COLO668 (cell line): ENCODE data around the gene TSPAN10.
A peak's percentile ranks its signal among the peaks of the same experiment; 100 is the strongest.

Experiments used
- DNase-seq: peaks from one replicate; lab custom pipeline; 2025; ENCODE audit not compliant: unreplicated experiment; lab: John Stamatoyannopoulos, UW

The TSPAN10 gene

DNA sequence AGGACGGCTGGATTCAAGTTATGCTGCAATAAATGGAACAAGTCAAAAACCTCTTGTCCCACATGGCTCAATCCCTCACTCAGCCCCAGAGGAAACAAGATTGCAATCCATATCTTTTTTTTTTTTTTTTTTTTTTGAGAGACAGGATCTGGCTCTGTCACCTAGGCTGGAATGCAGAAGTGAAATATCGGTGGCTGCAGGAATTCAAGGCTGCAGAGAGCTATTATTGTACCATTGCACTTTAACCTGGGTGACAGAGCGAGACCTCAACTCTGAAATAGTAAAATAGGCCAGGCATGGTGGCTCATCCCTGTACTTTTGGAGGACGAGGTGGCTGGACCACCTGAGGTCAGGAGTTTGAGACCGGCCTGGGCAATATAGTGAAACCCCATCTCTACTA is 22.0 kb downstream of the TSPAN10 start:
- no peak for DNase-seq

DNA sequence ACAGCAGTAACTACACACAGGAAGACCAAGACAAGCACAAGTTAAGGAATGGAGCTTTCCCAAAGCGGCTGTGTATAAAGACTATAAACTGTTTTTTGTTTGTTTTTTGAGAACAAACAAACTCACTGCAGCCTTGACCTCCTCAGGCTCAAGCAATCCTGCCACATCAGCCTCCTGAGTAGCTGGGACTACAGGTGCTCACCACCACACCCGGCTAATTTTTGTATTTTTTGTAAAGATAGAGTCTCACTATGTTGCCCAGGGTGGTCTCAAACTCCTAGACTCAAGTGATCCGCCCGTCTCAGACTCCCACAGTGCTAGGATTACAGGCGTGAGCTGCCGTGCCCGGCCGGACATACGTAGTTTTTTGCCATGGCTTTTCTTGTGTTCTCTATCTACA is 23.4 kb downstream of the TSPAN10 start:
- no peak for DNase-seq

DNA sequence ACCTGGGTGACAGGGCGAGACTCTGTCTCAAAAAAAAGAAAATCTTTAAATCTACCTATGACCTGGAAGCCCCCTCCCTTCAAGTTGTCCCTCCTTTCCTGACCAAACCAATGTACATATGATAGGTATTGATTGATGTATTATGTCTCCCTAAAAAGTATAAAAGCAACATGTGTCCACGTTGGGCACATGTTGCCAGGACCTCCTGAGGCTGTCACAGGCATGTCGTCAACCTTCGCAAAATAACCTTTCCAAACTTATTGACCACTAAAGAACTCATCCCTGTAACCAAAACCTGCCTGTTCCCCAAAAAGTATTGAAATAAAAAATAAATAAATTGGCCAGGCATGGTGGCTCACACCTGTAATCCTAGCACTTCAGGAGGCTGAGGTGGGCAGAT is 25.0 kb downstream of the TSPAN10 start:
- DNase-seq: no peak

DNA sequence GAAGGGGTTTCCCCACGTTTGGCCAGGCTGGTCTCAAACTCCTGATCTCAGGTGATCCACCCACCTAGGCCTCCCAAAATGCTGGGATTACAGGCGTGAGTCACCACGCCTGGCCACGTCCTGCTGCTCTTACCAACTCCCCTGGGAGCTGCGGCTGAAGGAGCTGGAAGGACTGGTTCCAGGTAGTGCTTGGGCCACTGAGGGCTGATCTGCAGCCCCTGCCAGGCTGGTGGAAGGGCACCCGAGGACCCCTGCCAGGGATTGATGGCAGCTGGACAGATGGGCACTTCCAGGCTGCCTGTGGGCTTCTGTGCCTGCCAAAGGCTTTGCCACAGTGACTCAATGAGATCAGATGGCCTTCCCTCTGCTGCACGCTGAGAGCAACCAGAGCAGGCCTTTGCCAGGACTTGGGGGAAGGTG is 27.1 kb downstream of the TSPAN10 start:
- no peak for DNase-seq

DNA sequence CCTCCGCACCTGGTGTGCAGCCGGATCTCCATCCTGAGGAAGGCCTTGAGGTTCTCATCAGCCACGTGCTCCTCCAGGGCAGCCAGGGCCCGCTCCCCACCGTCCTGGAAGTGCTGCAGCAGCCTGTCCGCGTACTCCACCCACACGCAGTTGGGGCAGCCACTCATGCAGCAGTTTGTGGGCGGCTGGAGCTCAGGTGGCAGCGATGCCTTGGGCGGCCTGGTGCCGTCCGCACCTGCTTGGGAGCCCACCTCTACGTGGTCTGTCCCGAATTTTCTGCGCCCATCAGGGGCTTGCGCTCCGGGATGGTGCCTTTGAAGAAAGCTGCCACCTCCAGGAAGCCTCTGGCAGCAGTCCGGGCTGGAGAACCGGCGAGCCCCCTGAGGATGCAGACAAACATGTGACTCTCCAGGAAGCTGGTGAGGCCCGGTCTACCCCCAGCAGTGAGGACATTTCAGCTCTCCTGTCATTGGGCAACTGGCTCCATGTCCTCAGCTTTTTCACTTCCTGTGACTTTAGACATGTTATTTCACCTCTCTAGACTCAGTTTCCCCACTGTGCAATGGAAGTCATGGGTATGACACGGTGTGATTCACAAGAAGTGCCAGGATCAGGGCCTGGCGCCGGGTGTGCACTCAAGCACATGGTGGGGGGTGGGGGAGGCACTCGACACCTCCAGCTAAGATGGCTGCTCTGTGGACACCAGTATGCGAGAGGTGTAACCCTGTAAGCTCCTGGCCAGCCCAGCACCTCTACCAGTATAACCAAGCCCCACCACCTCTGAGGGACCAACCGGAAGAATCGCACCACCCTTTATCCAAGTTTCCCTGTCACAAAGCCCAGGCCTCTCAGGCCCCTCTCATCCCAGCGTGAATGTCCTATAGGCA is 28.5 kb downstream of the TSPAN10 start:
- DNase-seq: peak; percentile 29

DNA sequence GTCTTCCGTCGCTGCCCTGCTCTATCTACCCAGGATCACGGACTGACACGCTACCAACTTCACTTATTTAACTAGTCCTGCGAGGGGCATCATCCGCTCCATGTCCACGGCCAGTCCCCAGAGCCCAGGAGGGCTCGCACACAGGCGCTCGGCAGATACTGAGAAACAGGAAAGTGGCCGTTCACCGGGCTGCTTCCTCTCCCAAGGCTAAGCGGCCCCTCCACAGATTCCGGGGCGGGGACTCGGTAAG is 29.0 kb downstream of the TSPAN10 start:
- DNase-seq: peak; percentile 47

DNA sequence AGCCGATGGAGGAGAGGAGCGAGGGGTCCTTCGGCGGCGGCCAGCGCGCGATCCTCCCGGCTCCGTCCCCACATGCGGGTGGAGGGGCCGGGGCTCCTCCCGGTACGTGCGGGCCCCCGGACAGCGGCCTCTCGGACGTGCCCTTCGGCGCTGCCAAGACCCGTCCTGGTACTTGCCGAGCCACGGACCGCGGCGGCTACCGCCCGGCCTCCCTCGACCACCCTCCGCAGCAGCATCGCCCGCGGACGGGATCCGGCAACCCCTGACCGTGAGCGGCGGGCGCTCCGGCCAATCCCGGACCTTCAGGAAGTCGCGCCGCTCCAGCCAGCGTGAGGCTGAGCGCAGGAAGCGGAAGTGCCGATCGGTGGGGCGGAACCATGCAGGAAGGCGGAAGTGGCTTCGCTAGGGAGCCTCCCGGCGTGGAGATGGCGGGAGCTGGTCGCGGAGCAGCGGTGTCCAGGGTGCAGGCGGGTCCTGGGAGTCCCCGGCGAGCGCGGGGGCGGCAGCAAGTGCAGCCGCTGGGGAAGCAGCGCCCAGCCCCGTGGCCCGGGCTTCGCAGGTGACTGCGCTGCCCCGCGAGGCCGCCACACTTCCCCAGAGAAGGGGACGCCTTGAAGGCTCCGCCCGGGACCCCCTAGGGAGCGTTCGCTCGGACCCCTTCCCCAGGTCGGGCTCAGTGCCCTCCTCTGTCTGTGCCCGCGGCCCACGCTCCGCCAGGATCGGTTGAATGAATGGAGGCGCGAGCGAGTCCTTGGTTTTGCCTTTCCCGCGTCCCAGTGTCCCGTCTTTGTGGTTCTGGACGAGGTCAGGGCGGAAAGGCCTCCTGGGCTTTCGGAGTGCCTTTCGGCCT is 29.6 kb downstream of the TSPAN10 start, which contains the start of the genes CCDC137 and OXLD1:
Gene CCDC137, plus strand, starts transcription at position 396 of the 850 bp plus-strand sequence. Its CDS starts 30 bp downstream, at position 426.
Gene OXLD1, minus strand, starts transcription at position 264 of the 850 bp plus-strand sequence. Its CDS starts 28 bp downstream, at position 236.
- peak; percentile 92 for DNase-seq

DNA sequence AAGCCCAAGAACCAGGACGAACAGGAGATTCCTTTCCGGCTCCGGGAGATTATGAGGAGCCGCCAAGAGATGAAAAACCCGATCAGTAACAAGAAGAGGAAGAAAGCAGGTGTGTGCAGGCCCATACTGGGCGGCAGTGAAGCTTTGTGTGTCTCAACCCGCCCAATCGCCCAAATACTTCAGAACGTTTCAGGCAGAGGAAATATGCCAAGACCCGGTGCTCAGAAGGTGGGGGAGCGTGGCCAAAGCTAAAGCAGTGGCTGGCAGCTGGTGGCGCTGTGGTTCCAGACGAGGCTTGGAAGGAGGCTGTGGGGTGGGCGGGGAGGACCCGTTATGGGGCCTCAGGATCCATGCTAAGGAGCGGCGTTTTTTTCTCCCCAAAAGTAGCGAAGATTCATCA is 30.8 kb downstream of the TSPAN10 start:
- DNase-seq: no peak

DNA sequence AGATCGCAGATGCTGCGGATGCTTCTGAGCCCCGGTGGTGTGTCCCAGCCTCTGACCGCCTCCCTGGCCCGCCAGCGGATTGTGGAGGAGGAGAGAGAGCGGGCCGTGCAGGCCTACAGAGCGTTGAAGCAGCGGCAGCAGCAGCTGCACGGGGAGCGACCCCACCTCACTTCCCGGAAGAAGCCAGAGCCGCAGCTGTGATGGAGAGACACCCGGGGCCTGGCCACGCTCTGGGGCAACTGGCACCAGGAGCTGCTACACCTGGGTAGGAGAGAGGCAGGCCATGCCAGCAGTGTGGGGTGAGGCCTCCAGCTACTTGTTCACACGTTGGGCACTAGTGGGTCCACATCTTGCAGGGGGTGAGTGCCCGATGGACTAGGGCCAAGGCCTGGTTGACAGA is 35.5 kb downstream of the TSPAN10 start:
- no peak for DNase-seq

DNA sequence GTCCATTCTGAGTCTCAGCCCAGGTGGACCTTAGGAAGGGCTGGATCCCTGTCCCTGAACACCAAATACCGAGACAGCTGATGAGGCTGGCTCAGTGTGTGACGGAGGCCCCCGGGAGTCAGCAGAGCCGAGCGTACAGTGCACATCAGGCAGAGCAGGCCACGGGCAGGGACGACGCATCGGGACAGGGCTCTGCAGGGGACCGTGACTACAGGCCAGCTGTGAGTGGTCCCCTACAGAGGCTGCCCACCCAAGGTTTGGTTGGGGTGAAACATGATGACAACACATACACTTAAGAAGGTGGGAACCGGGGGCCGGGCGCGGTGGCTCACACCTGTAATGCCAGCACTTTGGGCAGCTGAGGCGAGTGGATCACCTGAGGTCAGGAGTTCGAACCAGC is 36.0 kb downstream of the TSPAN10 start:
- no peak for DNase-seq

DNA sequence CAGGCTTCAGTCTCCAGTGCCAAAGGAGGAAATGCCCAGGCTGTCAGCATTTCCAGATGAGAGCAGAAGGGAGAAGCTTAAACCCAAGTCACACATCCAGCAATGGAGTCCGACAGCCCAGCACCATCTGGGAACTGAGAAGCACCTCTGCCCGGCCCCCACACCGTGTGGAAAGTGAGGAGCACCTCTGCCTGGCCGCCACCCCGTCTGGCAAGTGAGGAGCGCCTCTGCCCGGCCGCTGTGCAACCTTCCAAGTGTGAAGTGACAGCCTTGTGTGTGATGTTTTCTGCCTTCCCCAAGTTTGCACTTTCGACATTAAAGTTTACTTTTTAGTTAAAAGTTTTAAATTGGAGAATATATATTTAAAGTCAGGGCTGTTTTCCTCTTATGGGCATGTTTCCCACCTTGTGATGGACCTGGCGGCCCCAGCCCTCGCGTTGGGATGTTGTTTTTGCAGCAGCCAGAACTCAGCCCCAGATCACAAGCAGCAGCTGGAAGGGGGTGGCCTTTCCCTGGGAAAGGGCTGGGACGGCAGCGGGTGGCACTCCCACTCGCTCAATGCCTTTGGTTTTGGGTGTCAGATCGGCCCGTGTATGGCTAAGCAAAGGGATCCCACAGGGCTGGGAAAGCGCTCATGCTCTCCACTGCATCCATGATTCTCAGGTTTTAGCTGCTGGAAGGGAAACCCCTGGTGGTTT is 36.7 kb downstream of the TSPAN10 start:
- no peak for DNase-seq

DNA sequence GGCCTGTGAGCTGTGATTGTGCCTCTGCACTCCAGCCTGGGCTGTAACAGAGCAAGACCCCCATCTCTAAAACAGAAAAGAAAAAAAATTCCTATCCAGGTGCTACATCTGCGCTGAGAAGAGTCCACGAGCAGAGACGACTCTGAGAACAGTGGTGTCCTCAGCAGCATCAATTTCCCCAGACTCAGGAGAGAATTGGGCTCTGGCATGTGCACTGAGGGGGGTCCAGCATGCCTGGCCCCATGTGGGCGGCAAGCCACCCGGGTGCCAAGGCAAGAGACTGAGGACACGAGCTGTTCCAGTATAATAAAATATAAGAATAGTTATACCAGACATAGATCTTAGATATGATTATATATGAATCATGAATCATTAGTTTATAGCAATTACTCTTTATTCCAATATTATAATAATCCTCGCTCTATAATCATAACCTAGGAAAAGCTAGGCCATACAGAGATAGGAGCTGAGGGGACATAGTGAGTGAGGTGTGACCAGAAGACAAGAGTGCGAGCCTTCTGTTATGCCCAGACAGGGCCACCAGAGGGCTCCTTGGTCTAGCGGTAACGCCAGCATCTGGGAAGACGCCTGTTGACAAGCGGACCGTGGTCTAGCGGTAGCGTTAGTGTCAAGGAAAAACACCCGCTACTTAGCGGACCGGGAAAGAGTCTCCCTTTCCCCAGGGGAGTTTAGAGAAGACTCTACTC is 38.7 kb downstream of the TSPAN10 start:
- peak; percentile 7 for DNase-seq

DNA sequence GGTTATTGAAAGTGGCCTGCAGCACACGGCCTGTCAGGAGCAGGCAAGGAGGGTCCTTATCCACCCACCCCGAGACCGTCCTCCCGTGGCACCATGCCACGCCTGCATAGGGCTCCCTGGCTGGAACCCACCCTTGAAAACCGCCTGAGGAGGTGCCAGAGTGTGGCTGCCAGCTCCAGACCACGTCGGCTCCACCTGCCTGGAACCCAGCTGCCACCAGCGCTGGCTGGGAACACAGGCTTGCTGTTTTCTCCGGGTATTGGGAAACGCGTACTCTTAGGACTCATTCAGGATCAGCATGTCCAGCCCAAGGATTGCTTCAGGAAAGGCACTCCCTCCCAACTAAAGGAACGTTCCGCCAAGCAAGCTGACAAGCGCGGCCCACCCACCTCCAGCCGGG is 39.9 kb downstream of the TSPAN10 start:
- DNase-seq: no peak

DNA sequence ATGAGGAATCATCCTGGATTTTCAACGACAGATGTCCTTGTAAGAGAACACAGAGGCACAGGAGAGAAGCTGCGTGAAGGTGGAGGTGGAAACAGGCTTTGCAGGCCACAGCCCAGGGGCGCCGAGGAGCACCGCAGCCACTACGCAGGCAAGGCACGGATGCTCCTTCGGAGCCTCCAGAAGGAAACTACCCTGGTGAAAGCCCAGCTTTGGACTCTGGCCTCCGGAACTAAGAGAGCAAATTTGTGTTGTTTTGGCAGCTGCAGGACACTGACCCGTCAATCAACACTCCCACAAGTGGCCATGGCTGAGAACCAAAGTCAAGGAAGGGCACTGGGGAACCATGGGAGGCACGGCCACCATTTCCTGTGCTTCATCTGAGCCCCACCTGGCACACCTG is 43.2 kb downstream of the TSPAN10 start:
- peak; percentile 5 for DNase-seq

DNA sequence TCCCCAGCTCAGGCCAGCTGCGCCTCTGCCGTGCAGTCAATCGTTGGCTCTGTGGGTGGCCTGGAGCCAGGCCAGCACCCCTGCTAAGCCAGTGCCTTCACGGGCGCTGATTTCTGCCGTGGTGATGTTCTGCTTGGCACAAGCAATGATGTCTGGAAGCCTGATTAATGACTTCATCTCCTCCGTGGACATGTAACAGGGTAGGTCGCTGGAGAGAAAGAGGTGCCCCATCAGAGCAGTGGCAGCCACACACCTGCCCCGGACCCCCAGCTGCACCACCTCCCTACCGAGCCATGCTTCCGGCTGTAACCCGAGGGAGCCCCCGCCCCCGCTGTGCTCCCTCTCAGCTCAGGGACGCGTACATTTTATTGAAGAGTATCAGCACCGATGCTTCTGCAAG is 44.7 kb downstream of the TSPAN10 start:
- DNase-seq: peak; percentile 63

DNA sequence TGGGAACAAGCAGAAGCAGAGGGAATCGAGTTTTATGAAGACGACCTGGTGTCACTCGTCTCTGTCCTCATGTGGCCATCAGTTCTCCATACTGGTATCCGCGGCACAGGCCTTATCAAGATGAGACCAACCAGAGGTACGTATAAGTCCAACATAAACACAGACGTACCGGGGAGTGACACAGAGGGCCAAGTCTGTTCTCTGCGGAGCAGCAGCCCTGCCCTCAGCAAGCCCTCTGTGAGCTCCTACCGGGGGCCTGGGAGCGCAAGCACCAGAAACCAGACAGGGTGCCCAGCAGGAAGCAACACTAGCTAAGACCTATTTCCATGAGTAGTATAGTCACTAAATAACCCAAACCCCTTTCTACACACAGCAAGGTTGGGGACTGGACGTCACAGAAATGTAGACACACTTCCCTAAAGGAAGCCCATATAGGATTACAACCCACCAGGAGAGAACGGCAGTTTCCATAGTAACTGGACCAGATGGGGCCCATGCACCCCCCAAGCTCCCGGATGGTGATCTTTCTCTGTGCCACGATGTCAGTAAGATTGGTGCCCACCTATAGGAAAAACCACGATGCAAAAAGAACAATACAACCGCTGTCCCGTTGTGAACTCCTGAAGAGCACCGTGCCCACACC is 45.7 kb downstream of the TSPAN10 start:
- no peak for DNase-seq

DNA sequence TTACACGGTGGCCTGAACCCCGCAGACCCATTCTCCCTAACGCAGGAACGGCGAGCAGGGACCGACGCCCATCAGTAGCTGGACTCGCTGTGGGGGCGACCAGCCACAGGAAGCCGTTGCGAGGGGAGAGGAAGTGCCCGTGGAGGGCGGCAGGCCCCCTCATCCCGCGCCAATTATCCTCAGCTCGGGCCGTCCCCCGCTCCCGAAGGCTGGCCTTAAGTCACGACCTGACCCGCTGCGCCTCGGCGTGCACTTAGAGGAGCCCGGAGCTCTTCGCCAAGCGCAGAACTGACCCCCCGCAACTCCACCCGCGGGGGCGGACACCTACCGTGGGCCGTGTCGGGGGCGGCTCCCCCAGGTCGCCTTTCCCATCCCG is 46.2 kb downstream of the TSPAN10 start:
- DNase-seq: no peak

DNA sequence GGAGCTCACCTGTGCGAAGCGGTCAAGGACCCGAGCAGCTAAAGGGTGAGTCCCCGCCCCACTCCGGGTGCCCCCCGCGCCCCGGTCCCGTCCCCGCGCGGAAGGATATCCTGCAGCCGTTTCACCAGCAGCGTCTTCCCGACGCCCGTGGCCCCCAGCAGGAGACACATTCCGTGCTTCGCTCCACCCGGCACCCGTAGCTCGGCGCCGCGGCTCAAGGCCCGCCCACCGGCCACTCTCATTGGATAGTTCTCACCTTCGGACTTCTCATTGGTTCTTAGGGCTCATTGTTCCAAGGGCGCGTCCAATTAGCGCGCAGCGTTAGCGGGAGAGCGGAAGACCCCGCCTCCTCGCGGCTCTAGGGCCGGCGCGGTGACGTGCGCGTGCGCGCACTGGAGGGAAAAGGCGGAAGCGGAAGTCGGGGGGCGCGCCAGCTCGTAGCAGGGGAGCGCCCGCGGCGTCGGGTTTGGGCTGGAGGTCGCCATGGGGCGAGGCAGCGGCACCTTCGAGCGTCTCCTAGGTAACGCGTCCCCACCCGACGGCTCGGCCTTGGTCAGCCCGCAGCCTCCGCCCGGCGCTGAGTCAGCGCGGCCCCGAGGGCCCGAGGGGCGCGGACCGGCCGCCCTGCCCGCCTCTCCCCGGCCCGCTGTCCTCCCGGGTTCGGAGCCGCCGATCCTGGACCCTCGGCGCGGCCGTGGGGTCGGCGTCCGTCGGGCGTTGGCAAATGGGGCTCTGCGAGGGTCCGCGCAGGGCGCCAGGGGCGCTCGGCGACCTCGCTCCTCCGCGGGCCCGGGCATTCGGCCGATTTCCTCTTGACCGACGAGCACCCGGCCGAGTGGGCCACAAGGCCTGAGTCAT is 46.8 kb downstream of the TSPAN10 start, which contains the start of the genes ARL16 and HGS:
Gene ARL16, minus strand, starts transcription at position 214 of the 858 bp plus-strand sequence. Its CDS starts 44 bp downstream, at position 170.
Gene HGS, plus strand, starts transcription at position 428 of the 858 bp plus-strand sequence. Its CDS starts 56 bp downstream, at position 484.
- DNase-seq: peak; percentile 97

DNA sequence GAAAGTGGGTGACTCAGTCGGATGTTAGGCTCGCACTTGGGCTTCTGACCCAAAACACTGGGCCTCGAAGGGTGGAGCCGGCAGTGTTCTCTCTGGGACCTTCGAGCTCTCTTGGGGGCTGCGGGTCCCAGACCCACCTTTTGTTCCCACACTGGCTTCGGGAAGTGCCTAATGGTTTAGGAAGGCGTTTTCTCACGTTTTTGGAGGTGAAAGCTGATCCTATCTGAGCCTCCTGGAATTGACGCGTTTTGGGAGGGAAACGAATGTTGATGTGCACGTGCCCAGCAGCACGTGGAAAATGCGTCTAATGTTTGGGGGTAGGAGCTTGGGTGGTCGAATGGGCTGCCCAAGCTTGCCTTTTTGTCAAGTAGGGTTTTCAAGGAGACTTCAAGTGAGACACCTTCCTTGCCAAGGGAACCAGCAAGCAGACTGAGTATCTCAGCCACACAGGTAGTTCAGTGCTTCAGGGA is 47.5 kb downstream of the TSPAN10 start:
- peak; percentile 19 for DNase-seq
